Gastroesophageal sphincter (tissue), 3 donors: ENCODE measurements around the gene RNASEH2B.

ENCODE experiments used
- CTCF ChIP-seq, 4 experiments: fragments of 200-600 bp in 2 of 4; fragments of 450-650 bp in 2 of 4; sonication (generic) in 1 of 4; IDR thresholded peaks; one replicate each; pipeline ENCODE4 v1.5.1; 2017 to 2019; ENCODE audit warnings: antibody characterized with exemption in 4 of 4, mild to moderate bottlenecking in 2 of 4, moderate library complexity in 2 of 4
- POLR2AphosphoS5 ChIP-seq: sonication (generic); formaldehyde crosslinking; IDR thresholded peaks from one replicate; pipeline ENCODE4 v1.6.1; 2017; ENCODE audit warnings: antibody characterized with exemption

GRCh38 chr13:50948601-50949000, 39.0 kb downstream of the RNASEH2B start:
- no peak for TF ChIP-seq POLR2AphosphoS5
- no peak for TF ChIP-seq CTCF (IDR thresholded peaks at IDR 0.05)
